H1 (cell line): ENCODE results near the gene MTCH1. TPM values are rescaled to one million over a fixed set of nuclear protein-coding genes. Genes with fewer than 3 reads are reported as not detected.

ENCODE experiments used
- CTCF ChIA-PET: fragments of 300-600 bp; sonication (Branson Sonifier 250); formaldehyde crosslinking; loops from one replicate; lab custom pipeline; 2021; ENCODE audit not compliant: partially characterized antibody; lab: Charles Lee
- POLR2A ChIA-PET: fragments of 300-600 bp; sonication (Branson Sonifier 250); formaldehyde crosslinking; loops from one replicate; lab custom pipeline; 2021; ENCODE audit warnings: inconsistent platforms; ENCODE audit not compliant: partially characterized antibody; lab: Charles Lee
- DNase-seq, 2 experiments: peaks; one replicate each; pipeline versions ENCODE4 v3.0.0 to v3.0.0-alpha.2; 2010 to 2022; ENCODE audit warnings: low spot score in 2 of 2, low read depth in 1 of 2, mixed read lengths in 1 of 2
- FAIRE-seq: peaks from 2 replicates; lab custom pipeline; 2011; peaks lifted over from hg19 to GRCh38; lab: Jason Lieb, UNC
- H2AFZ ChIP-seq: 2 replicates; pipeline ENCODE4 v1.8.1; 2012; ENCODE audit warnings: low read length, inconsistent platforms
- H2AK5ac ChIP-seq: 2 replicates; pipeline ENCODE4 v1.6.1; 2013; ENCODE audit warnings: low read depth, low read length
- H2BK120ac ChIP-seq: replicated peaks from 2 replicates; pipeline ENCODE3; 2013; ENCODE audit warnings: low read depth, low read length, inconsistent platforms
- H2BK12ac ChIP-seq: 2 replicates; pipeline ENCODE4 v1.6.1; 2013; ENCODE audit warnings: low read depth, low read length
- H2BK15ac ChIP-seq: 2 replicates; pipeline ENCODE4 v1.6.1; 2013; ENCODE audit warnings: low read length
- H2BK20ac ChIP-seq: 2 replicates; pipeline ENCODE4 v1.6.1; 2013; ENCODE audit warnings: low read length
- H2BK5ac ChIP-seq: 2 replicates; pipeline ENCODE4 v1.6.1; 2013; ENCODE audit warnings: low read depth, low read length
- H3K14ac ChIP-seq: 2 replicates; pipeline ENCODE4 v1.6.1; 2013; ENCODE audit warnings: inconsistent platforms; ENCODE audit not compliant: insufficient read length
- H3K18ac ChIP-seq: 2 replicates; pipeline ENCODE4 v1.6.1; 2013; ENCODE audit warnings: low read length; ENCODE audit errors: extremely low read depth
- H3K23ac ChIP-seq: 2 replicates; pipeline ENCODE4 v1.6.1; 2013; ENCODE audit warnings: inconsistent platforms; ENCODE audit not compliant: insufficient read length
- H3K23me2 ChIP-seq: 2 replicates; pipeline ENCODE4 v1.6.1; 2013; ENCODE audit warnings: low read depth, low read length
- H3K27ac ChIP-seq: 2 replicates; pipeline ENCODE4 v1.6.1; 2011; ENCODE audit warnings: low read depth, low read length, inconsistent platforms
- H3K27me3 ChIP-seq, 4 experiments: replicated peaks in 1 of 4; 1 replicate in 1 of 4; 2 replicates in 3 of 4; pipeline versions ENCODE4 v1.6.1 to v1.8.1; 2011 to 2013; ENCODE audit warnings: low read length in 3 of 4, mild to moderate bottlenecking in 3 of 4, inconsistent platforms in 2 of 4, mixed read lengths in 2 of 4, moderate library complexity in 1 of 4; ENCODE audit not compliant: control insufficient read depth in 3 of 4, insufficient read depth in 3 of 4; ENCODE audit errors: extremely low read depth in 1 of 4
- H3K36me3 ChIP-seq, 4 experiments: 2 replicates each; pipeline versions ENCODE4 v1.6.1 to v1.8.1; 2011 to 2013; ENCODE audit warnings: mild to moderate bottlenecking in 4 of 4, low read length in 3 of 4, moderate library complexity in 2 of 4, control low read depth in 1 of 4, inconsistent platforms in 1 of 4; ENCODE audit not compliant: insufficient read depth in 4 of 4, control insufficient read depth in 2 of 4
- H3K4ac ChIP-seq: replicated peaks from 2 replicates; pipeline ENCODE3; 2013; ENCODE audit warnings: low read length, low read depth, mixed read lengths, inconsistent platforms; ENCODE audit not compliant: insufficient read length
- H3K4me1 ChIP-seq, 4 experiments: replicated peaks in 1 of 4; 1 replicate in 1 of 4; 2 replicates in 3 of 4; pipeline versions ENCODE4 v1.6.1 to v1.8.1; 2011 to 2013; ENCODE audit warnings: low read length in 3 of 4, inconsistent platforms in 2 of 4, mixed read lengths in 1 of 4; ENCODE audit not compliant: insufficient read depth in 4 of 4, control insufficient read depth in 3 of 4
- H3K4me2 ChIP-seq, 2 experiments: 2 replicates each; pipeline versions ENCODE4 v1.6.1 to v1.8.1; 2011 to 2013; ENCODE audit warnings: low read depth in 2 of 2, low read length in 2 of 2, control low read depth in 1 of 2, inconsistent platforms in 1 of 2, mild to moderate bottlenecking in 1 of 2; ENCODE audit not compliant: insufficient read depth in 1 of 2
- H3K4me3 ChIP-seq, 4 experiments: fragments of 200-600, 300-600 bp in 1 of 4; sonication (generic), shearing (Covaris generic), sonication (Bioruptor Twin) in 1 of 4; 2 replicates each; pipeline versions ENCODE4 v1.5.1 to v1.8.1; 2011 to 2016; ENCODE audit warnings: low read length in 4 of 4, low read depth in 3 of 4, control low read depth in 2 of 4, inconsistent platforms in 2 of 4, mild to moderate bottlenecking in 2 of 4, mixed read lengths in 1 of 4, moderate library complexity in 1 of 4; ENCODE audit not compliant: insufficient read depth in 2 of 4; ENCODE audit errors: extremely low read depth in 1 of 4
- H3K56ac ChIP-seq: replicated peaks from 2 replicates; pipeline ENCODE3; 2013; ENCODE audit warnings: low read depth, mild to moderate bottlenecking, mixed read lengths, low read length, inconsistent platforms; ENCODE audit not compliant: insufficient read length
- H3K79me1 ChIP-seq: 2 replicates; pipeline ENCODE4 v1.6.1; 2013; ENCODE audit warnings: low read depth, low read length, control low read depth
- H3K79me2 ChIP-seq, 2 experiments: 2 replicates each; pipeline versions ENCODE4 v1.6.1 to v1.8.1; 2012 to 2013; ENCODE audit warnings: low read length in 2 of 2, mild to moderate bottlenecking in 2 of 2, inconsistent platforms in 1 of 2; ENCODE audit not compliant: insufficient read depth in 2 of 2, control insufficient read depth in 1 of 2
- H3K9ac ChIP-seq, 4 experiments: replicated peaks in 1 of 4; 1 replicate in 1 of 4; 2 replicates in 3 of 4; pipeline versions ENCODE4 v1.6.1 to v1.8.1; 2011 to 2013; ENCODE audit warnings: low read depth in 3 of 4, low read length in 3 of 4, control low read depth in 2 of 4, mild to moderate bottlenecking in 2 of 4, moderate library complexity in 2 of 4, inconsistent platforms in 1 of 4; ENCODE audit errors: extremely low read depth in 1 of 4
- H3K9me3 ChIP-seq, 2 experiments: 2 replicates each; pipeline versions ENCODE4 v1.6.1 to v1.8.1; 2012 to 2013; ENCODE audit warnings: mild to moderate bottlenecking in 2 of 2, moderate library complexity in 2 of 2, control low read depth in 1 of 2, inconsistent platforms in 1 of 2, low read depth in 1 of 2, low read length in 1 of 2, mixed read lengths in 1 of 2; ENCODE audit not compliant: insufficient read depth in 2 of 2
- H4K20me1 ChIP-seq, 2 experiments: replicated peaks in 1 of 2; 2 replicates each; pipeline versions ENCODE3 to v1.8.1; 2011 to 2013; ENCODE audit warnings: inconsistent platforms in 2 of 2, low read length in 2 of 2, mild to moderate bottlenecking in 1 of 2; ENCODE audit not compliant: insufficient read depth in 2 of 2, control insufficient read depth in 1 of 2
- H4K5ac ChIP-seq: 2 replicates; pipeline ENCODE4 v1.6.1; 2013; ENCODE audit warnings: low read length, low read depth, mixed read lengths, inconsistent platforms; ENCODE audit not compliant: insufficient read length
- H4K8ac ChIP-seq: 2 replicates; pipeline ENCODE4 v1.8.0; 2013; ENCODE audit warnings: mild to moderate bottlenecking, moderate library complexity, low read length, inconsistent platforms; ENCODE audit not compliant: insufficient read depth; ENCODE audit errors: extremely low read depth
- H4K91ac ChIP-seq: replicated peaks from 2 replicates; pipeline ENCODE3; 2013; ENCODE audit warnings: low read length, mixed read lengths, inconsistent platforms; ENCODE audit not compliant: insufficient read length
- RXRA ChIP-seq: IDR thresholded peaks from 2 replicates; pipeline ENCODE4 v1.6.1; 2011; ENCODE audit warnings: low read depth, mild to moderate bottlenecking, low read length, moderate library complexity; ENCODE audit not compliant: insufficient read depth
- SP1 ChIP-seq: IDR thresholded peaks from 2 replicates; pipeline ENCODE4 v1.6.1; 2011; ENCODE audit warnings: low read depth, low read length
- SUZ12 ChIP-seq: fragments of 200-600 bp; sonication (generic); IDR thresholded peaks from 2 replicates; pipeline ENCODE4 v1.6.1; 2012; ENCODE audit warnings: mild to moderate bottlenecking, inconsistent platforms, low read length, moderate library complexity, mixed read lengths
- WGBS, 2 experiments: shearing (Covaris generic) in 1 of 2; methylation state at CpG; one replicate each; pipeline versions ENCODE4 v1.1.6 to v1.1.7; 2013 to 2015; ENCODE audit warnings: low lambda C conversion rate in 2 of 2, mixed read lengths in 2 of 2, inconsistent platforms in 1 of 2, low coverage in 1 of 2, missing lambda C conversion rate in 1 of 2; ENCODE audit not compliant: insufficient replicate concordance in 2 of 2, insufficient coverage in 1 of 2, insufficient read length in 1 of 2; ENCODE audit errors: extremely low coverage in 1 of 2, missing lambda C conversion rate in 1 of 2; 5-methylcytosine and 5-hydroxymethylcytosine counted together
- polyA plus RNA-seq, 7 experiments: library from polyadenylated mRNA; depleted of rRNA in 3 of 7; stranded (reverse) in 5 of 7; unstranded in 2 of 7; fragments of >200 nt in 5 of 7; fragments of 200-250 nt in 2 of 7; gene quantifications; 1 replicate in 5 of 7; 2 replicates in 1 of 7; 4 replicates in 1 of 7; pipeline versions ENCODE4 v1.2.1 to v1.2.3, GENCODE V29; 2011 to 2013; ENCODE audit warnings: missing spikeins in 2 of 7, mixed read lengths in 2 of 7
- total RNA-seq: library from RNA; stranded (reverse); fragmentation: NEBNext Ultra II Directional; extraction: Animal tissue kit (Norgen Biotek cat#: 25700); gene quantifications from 2 replicates; pipeline ENCODE4 v1.2.1, GENCODE V29; 2021

Gene MTCH1
- total and polyA plus RNA-seq, 2 of the 8 experiments (the other 6 are each of a cell fraction or from before 2014, with no cell fraction given), result 169 to 214 TPM

GRCh38 chr6:36964908-36965307 is 21.1 kb downstream of the MTCH1 start:
- no peak overlapping the region for H4K8ac ChIP-seq
- H2BK20ac ChIP-seq, result no peak overlapping the region
- peak overlapping the region; percentile 30; the same call in 1 of the 2 replicates for H2BK5ac ChIP-seq
- peaks cover 0 to 8% (median 5%) of the 10 kb centered on the region in 4 experiments; a peak in 5 of 7 replicates for H3K4me1 ChIP-seq
- H2AK5ac ChIP-seq, result no peak overlapping the region
- no peak for DNase-seq
- peaks cover 8 to 25% (median 21%) of the 10 kb centered on the region in 4 experiments; a peak in 7 of 8 replicates for H3K36me3 ChIP-seq
- WGBS, 2 experiments, result 92% methylated on average over 4 of the region's 4 CpGs; no CpG with 5 or more reads in 1 of the 2 experiments
- H2AFZ ChIP-seq, result no peak overlapping the region
- H4K91ac ChIP-seq, result no peak overlapping the region
- H3K23me2 ChIP-seq, result no peaks in the 10 kb centered on the region
- no peak overlapping the region for H3K4me3 ChIP-seq
- peaks cover 0 to 4% of the 10 kb centered on the region in 2 experiments for H4K20me1 ChIP-seq
- H2BK15ac ChIP-seq, result no peak overlapping the region
- H2BK12ac ChIP-seq, result no peak overlapping the region
- no peak overlapping the region for H4K5ac ChIP-seq
- no peak overlapping the region for H3K9ac ChIP-seq
- H3K27me3 ChIP-seq, result no peaks in the 10 kb centered on the region
- no peak overlapping the region for H3K18ac ChIP-seq
- H3K27ac ChIP-seq, result no peak overlapping the region
- H3K56ac ChIP-seq, result no peak overlapping the region
- H2BK120ac ChIP-seq, result no peak overlapping the region
- no peak overlapping the region for H3K14ac ChIP-seq
- H3K79me2 ChIP-seq, result no peaks in the 10 kb centered on the region
- H3K4me2 ChIP-seq, result no peak overlapping the region
- no peak for FAIRE-seq
- no peaks in the 10 kb centered on the region for H3K79me1 ChIP-seq
- no peak overlapping the region for H3K23ac ChIP-seq
- TF ChIP-seq SUZ12 (no peak), RXRA (no peak), SP1 (no peak)
- ChIA-PET CTCF (interaction anchor here (1.4 to 3.1 kb wide), 6 partner anchors 12 to 65 kb away, joined by 3 to 12 read pairs (median 6); no protein-coding TSS in a partner anchor), POLR2A (interaction anchor here (1.2 to 2.3 kb wide), 3 partner anchors 10 to 21 kb away, joined by 3 to 8 read pairs (median 5); partner anchors contain the start of genes MTCH1 and PI16)
- no peaks in the 10 kb centered on the region for H3K9me3 ChIP-seq
- H3K4ac ChIP-seq, result no peak overlapping the region
